HG03565 (cell line): ENCODE measurements around the gene SEMA3D.

Experiments used
- ATAC-seq: cut with Tn5 transposase; IDR thresholded peaks from one replicate; pipeline ENCODE4 v1.9.1; 2021; ENCODE audit warnings: mild to moderate bottlenecking, moderate library complexity; ENCODE audit not compliant: unreplicated experiment

The SEMA3D gene

GRCh38 chr7:85081846-85082245, 105.0 kb downstream of the SEMA3D start:
- no peak for ATAC-seq

- ATAC-seq: no peak
Observed at GRCh38 chr7:85081392-85081791, 105.5 kb downstream of the SEMA3D start.

- ATAC-seq: no peak
Observed at GRCh38 chr7:85079434-85079833, 107.4 kb downstream of the SEMA3D start.

GRCh38 chr7:85078181-85078580, 108.7 kb downstream of the SEMA3D start:
- ATAC-seq: no peak

GRCh38 chr7:85075864-85076263, 111.0 kb downstream of the SEMA3D start:
- no peak for ATAC-seq

GRCh38 chr7:85074992-85075391, 111.9 kb downstream of the SEMA3D start:
- ATAC-seq: no peak

- no peak for ATAC-seq
Observed at GRCh38 chr7:85074016-85074415, 112.8 kb downstream of the SEMA3D start.

GRCh38 chr7:85070967-85071628, 115.8 kb downstream of the SEMA3D start:
- no peak for ATAC-seq

GRCh38 chr7:85068799-85069198, 118.1 kb downstream of the SEMA3D start:
- ATAC-seq: no peak

- ATAC-seq: no peak
Observed at GRCh38 chr7:85067371-85067770, 119.5 kb downstream of the SEMA3D start.

- no peak for ATAC-seq
Observed at GRCh38 chr7:85065888-85066485, 120.9 kb downstream of the SEMA3D start.

GRCh38 chr7:85065306-85065705, 121.5 kb downstream of the SEMA3D start:
- no peak for ATAC-seq

- no peak for ATAC-seq
Observed at GRCh38 chr7:85062651-85063050, 124.2 kb downstream of the SEMA3D start.

GRCh38 chr7:85061456-85061855, 125.4 kb downstream of the SEMA3D start:
- ATAC-seq: no peak

GRCh38 chr7:85060696-85061095, 126.2 kb downstream of the SEMA3D start:
- no peak for ATAC-seq

- ATAC-seq: no peak
Observed at GRCh38 chr7:85055906-85056305, 130.9 kb downstream of the SEMA3D start.

- no peak for ATAC-seq
Observed at GRCh38 chr7:85055196-85055595, 131.7 kb downstream of the SEMA3D start.

- no peak for ATAC-seq
Observed at GRCh38 chr7:85054306-85054705, 132.6 kb downstream of the SEMA3D start.

GRCh38 chr7:85052894-85053293, 134.0 kb downstream of the SEMA3D start:
- no peak for ATAC-seq

- ATAC-seq: no peak
Observed at GRCh38 chr7:85052056-85052737, 134.7 kb downstream of the SEMA3D start.

- no peak for ATAC-seq
Observed at GRCh38 chr7:85046534-85046933, 140.3 kb downstream of the SEMA3D start.

GRCh38 chr7:85041605-85042216, 145.1 kb downstream of the SEMA3D start:
- ATAC-seq: peak; percentile 42
